Hepatic stellate cell (primary cell): ENCODE results near the gene C16orf92.

ENCODE experiments used
- DNase-seq: peaks from one replicate; pipeline ENCODE4 v3.0.0; 2011; ENCODE audit warnings: low spot score

The C16orf92 gene

DNA sequence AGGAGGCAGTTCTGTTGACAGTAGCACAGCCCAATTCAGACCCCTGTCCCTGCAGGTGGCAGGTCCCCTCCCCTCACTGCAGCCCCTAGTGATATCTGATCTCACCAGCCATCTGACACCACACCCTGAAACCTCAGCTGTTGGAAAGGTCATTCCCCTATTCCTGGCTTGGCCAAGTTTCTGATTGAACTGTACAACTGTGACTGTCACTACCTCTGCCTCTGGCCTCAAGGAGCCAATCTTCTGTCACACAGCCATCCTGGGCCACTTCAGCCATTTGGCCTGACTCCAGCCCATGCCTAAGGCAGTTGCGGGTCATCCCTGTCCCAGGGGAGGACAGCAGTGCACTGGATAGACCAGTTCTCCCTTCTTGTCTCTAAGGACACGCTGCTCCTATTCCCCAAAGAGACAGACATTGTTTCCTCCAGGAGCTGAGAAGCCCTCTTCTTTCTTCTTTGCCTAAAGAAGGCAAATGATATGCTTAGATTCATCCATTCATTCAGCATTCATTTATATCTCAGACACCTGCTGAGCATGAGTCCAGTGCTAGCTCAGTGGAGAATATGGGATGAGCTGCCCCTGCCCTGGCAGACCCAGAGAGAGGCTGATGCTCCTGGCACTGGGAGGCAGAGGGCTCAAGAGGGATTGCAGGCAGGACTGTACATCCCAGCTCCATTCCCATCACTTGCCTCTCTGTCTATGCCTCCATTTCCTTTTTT is 38.0 kb downstream of the C16orf92 start:
- DNase-seq = no peak

DNA sequence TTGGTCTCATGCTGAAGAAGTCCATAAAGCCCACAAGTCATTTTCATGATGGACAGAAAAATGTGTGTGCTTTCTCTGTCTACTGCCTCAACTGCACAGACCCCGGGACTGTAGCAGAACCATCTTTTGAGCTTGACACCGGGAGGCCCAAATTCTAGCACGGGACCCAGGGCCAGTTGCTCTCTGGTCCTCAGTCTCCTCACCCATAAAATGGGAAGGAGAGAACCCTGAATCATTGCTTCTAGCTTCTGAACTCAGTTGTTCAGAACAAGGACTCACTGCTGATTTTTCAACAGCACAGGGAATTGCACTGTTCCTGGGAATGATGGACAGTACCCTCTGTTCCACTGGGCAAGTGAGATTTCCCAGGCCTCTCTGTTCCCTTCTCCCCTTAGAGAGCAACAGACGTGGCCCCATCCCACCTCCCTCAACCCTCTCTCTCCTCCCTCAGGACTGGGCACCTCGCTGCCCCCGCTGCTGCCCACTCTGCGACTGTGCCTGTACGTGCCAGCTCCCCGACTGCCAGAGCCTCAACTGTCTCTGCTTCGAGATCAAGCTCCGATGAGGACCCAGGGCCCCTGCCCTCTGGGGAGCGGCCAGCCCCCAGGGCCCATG is 40.4 kb downstream of the C16orf92 start:
- DNase-seq = no peak

DNA sequence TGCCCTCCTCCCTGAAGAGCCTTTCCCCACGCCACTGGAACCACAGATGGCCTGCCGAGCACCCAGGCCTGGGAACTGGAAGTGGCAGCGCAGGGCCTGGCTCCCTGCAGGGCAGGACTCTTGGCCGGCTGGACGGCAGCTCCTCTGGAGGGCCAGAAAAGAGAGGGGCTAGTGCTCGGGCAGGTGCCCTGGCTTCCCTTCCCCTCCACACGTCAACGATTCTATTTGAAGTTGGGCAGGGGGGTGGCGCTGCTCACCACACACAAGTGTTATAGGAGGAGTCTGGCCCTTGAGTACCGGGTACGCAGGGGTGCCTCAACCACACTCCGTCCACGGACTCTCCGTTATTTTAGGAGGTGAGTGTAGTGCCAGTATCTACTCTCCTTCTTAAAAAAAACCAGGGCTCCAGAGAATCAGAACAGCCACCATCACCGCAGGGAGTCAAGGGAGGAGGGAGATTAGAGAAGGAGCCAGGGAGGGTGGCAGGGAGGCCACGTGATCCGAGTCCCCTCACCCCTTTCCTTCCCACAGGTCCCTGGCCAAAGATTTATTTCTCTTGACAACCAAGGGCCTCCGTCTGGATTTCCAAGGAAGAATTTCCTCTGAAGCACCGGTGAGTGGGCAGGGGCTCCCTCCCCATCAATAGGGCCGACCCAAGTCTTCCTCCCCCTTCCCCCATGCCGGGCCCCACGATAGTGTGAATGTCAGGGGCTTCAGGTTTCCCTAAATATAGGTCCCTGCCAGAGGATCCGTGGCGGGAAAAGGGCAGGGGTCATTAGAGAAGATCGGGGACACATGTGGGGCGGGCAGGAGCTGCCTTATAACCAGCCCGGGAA is 41.1 kb downstream of the C16orf92 start:
- DNase-seq = no peak

DNA sequence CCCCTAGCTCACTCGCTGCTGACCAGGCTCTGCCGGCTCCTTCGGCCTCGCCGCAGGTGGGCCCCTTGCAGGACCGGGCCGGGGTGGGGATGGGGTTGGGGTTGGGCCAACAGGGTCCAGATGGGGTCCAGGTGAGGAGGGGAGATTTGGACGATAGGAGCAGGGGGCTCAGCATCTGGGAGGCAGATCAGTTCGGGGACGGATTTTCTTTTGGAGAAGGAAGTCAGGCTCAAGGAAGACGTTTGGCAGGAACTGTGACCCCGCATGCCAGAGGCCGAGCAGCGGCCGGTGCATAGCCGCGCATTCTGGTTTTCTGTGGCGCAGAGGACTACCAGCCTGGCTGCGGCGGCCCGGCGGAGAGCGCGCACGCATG is 41.7 kb downstream of the C16orf92 start:
- no peak for DNase-seq

DNA sequence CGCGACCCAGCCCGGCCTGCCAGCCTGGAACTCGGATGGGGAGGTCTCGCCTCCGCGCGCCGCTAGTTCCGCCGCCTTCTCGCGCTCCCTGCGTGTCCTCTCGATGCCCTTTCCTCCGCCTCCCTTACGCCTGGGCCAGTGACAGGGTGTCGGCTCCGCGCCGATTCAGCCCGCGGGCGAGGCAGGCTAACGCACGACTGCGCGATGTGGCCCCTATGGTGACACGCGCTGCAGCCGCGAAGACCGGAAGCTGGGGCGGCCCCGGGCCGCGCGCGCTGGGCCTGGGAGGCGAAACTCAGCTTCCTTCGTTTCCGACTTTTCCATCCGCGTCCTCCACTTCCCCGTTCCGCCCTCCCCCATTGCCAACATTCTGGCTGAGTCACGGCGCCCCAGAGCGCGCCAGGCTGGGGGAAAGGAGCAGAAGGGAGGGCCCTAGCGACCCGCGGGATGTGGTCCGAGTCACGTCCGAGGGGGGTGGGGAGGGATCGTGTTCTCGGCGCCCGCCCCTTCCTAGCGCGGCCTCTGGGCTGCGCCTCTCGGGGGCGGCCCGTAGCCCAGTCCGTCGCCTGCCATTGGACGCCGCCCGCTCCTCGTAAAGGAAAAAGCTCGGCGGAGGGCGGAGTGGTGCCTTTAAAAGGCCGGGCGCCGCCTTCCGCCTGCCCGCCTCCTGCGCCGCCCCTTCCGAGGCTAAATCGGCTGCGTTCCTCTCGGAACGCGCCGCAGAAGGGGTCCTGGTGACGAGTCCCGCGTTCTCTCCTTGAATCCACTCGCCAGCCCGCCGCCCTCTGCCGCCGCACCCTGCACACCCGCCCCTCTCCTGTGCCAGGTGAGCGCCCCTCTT is 42.3 kb downstream of the C16orf92 start, which contains the start of gene ALDOA:
Gene ALDOA (plus strand): TSS at position 659 of the 841 bp plus-strand sequence. CDS start 1,138 bp downstream, outside the sequence.
- peak; percentile 96 for DNase-seq

DNA sequence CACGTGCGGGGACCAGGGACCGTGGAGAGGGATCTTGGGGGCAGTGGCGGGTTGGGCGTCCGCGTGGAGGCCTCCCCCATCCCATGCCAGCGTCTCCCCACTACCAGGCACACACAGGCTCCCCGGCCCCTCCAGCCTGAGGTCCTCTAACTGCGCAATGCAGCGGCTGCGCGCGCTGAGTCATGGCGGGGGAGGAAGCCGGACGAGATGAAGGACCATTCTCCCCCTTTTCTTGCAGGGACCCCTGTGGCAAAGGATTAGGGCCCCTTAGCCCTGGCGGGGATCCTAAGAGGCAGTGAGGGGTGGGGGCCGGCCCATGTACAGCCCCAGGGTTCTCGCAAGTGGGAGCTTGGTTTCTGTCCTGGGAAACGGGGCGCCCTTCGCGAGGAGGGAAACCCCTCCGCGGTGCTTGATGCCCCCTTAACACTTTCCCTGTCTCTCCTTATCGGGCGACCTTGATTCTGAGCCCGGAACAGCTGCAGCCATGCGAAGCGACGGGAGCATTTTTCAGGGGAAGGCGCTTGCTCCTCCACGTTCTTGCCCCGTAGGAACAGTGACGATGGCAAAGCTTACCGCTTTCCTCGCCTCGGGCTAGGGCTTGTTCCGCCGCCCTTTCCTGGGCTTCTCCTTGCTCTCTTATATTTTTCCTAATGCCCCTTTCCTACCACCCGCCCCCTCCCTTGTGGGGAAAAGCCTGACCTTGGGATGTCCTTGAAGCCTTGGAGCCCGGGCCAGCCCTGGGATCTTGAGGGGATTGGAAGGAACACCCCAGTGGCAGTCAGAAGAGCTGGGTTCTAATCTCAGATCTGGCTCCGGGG is 43.2 kb downstream of the C16orf92 start:
- DNase-seq = peak; percentile 79

DNA sequence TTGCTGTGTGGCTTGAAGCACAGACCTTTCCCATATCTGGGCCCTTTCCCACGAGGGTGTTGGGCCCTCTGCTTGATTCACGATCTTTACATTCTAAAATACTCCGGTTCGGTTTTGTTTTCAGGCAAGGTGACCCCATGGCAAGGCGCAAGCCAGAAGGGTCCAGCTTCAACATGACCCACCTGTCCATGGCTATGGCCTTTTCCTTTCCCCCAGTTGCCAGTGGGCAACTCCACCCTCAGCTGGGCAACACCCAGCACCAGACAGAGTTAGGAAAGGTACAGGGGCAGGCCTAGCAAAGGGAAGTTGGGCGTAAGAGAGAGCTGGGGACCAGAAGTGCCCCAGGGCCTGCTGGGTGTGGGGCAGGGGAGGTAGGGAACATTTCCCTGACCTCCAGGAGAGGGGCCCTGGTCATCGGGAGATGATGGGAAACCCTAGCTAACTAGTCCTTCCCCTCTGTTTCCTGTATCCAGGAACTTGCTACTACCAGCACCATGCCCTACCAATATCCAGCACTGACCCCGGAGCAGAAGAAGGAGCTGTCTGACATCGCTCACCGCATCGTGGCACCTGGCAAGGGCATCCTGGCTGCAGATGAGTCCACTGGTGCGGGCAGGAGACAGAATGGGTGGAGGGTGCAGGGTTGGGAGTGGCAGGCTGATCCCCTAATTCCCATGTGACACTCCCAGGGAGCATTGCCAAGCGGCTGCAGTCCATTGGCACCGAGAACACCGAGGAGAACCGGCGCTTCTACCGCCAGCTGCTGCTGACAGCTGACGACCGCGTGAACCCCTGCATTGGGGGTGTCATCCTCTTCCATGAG is 44.0 kb downstream of the C16orf92 start:
- DNase-seq = no peak

DNA sequence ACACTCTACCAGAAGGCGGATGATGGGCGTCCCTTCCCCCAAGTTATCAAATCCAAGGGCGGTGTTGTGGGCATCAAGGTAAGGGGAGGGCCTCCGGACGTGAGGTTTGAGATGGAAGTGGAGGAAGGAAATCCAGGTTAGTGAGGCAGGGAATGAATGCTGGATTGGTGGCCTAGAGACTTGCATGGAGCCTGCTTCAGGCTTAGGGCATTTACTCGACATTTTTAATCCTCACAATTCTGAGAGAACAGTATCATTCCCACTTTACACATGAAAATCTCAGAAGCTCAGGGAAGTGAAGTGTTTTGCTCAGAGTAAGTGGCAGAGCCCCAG is 44.6 kb downstream of the C16orf92 start:
- no peak for DNase-seq

DNA sequence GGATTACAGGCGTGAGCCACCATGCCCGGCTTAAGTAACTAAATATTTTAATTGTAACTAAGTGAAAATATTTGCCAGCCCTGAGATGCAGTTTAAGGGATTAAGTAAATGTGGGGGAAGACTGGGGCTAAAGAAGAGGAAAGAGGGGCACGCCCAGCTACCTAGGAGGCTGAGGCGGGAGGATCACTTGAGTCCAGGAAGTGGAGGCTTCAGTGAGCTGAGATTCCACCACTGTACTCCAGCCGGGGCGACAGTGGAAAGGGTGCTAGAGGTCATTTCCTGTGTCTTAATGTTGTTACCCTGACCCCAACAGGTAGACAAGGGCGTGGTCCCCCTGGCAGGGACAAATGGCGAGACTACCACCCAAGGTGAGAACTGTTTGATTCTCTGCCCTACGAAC is 45.3 kb downstream of the C16orf92 start:
- DNase-seq = no peak

DNA sequence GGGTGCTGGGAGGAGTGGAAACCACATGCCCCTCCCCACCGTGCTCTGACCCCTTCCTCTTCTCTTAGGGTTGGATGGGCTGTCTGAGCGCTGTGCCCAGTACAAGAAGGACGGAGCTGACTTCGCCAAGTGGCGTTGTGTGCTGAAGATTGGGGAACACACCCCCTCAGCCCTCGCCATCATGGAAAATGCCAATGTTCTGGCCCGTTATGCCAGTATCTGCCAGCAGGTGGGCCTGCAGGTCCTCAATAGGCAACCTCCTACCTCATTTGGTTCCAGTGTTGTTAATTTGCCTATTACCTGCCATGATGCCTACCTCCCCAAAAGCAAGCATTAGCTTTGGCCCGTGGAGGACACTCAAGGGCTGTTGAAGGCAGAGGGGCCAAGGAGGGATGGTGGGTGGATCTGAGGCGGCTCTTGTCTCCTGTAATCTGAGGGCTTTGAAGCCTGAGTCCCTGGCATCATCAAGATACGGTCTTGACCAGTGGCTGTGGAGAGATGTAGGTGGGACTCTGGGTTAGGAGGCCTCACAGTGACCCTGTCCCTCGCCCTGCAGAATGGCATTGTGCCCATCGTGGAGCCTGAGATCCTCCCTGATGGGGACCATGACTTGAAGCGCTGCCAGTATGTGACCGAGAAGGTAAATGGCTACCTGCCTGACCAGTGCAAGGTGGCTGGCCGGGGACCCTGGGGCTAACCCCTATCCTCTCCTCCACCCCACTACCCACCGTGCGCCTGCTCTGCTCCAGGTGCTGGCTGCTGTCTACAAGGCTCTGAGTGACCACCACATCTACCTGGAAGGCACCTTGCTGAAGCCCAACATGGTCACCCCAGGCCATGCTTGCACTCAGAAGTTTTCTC is 46.0 kb downstream of the C16orf92 start:
- no peak for DNase-seq

DNA sequence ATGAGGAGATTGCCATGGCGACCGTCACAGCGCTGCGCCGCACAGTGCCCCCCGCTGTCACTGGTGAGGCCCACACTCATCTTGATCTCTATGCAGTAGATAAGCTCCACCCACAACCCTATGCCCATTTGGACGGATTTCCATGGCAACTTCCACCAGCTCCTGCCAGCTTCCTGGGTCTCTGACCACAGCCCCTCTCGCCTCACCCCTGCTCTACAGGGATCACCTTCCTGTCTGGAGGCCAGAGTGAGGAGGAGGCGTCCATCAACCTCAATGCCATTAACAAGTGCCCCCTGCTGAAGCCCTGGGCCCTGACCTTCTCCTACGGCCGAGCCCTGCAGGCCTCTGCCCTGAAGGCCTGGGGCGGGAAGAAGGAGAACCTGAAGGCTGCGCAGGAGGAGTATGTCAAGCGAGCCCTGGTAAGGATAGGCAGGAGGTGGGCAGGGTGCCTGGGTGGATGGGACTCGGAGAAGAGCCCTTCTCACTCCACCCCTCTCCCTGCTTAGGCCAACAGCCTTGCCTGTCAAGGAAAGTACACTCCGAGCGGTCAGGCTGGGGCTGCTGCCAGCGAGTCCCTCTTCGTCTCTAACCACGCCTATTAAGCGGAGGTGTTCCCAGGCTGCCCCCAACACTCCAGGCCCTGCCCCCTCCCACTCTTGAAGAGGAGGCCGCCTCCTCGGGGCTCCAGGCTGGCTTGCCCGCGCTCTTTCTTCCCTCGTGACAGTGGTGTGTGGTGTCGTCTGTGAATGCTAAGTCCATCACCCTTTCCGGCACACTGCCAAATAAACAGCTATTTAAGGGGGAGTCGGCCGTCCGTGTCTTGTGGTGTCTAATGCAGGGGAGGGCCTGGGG is 46.8 kb downstream of the C16orf92 start:
- no peak for DNase-seq

DNA sequence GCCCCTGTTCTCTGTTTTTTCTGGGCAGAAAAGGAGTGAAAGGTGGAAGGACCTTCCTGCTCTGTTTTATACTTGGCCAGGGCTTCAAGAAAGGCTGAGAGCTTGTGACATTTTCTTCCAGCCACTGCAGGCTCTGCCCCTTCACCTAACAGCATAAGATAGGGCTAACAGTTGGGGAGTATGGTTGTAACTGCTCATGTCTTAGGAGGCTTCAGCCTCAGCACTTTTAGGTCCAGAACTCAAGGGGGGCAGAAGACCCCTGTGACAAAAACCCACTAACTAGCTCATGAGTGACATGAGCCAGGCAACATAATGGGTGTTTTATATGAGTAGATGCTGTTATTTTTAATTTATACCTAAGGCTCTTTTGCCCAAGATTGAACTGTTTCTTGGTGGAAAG is 47.5 kb downstream of the C16orf92 start:
- DNase-seq = no peak
